Activated naive CD8-positive, alpha-beta T cell (primary cell): ENCODE results near the gene MLN.

Experiments used
- H3K27ac Mint-ChIP-seq: one replicate; pipeline ENCODE4 v1.8.0; 2021; ENCODE audit warnings: mixed read lengths
- H3K27me3 Mint-ChIP-seq: one replicate; pipeline ENCODE4 v1.8.0; 2021; ENCODE audit warnings: mixed read lengths
- H3K36me3 Mint-ChIP-seq: one replicate; pipeline ENCODE4 v1.8.0; 2021; ENCODE audit warnings: mixed read lengths
- H3K4me1 Mint-ChIP-seq: one replicate; pipeline ENCODE4 v1.8.0; 2021; ENCODE audit warnings: low read depth, mixed read lengths
- H3K4me3 Mint-ChIP-seq: one replicate; pipeline ENCODE4 v1.8.0; 2021; ENCODE audit warnings: mild to moderate bottlenecking, mixed read lengths
- H3K9me3 Mint-ChIP-seq: one replicate; pipeline ENCODE4 v1.8.0; 2021; ENCODE audit warnings: low read depth, mixed read lengths

The MLN gene

GRCh38 chr6:33813246-33813904 lies 9.6 kb upstream of the MLN start:
- no peak overlapping the region for H3K4me3 Mint-ChIP-seq
- no peaks in the 10 kb centered on the region for H3K9me3 Mint-ChIP-seq
- H3K4me1 Mint-ChIP-seq: peaks cover 6% of the 10 kb centered on the region
- H3K27ac Mint-ChIP-seq: no peak overlapping the region
- H3K36me3 Mint-ChIP-seq: no peaks in the 10 kb centered on the region
- H3K27me3 Mint-ChIP-seq: peaks cover 30% of the 10 kb centered on the region

GRCh38 chr6:33812669-33813068 lies 8.9 kb upstream of the MLN start:
- Mint-ChIP-seq H3K27me3 (peaks cover 31% of the 10 kb centered on the region), H3K4me3 (no peak overlapping the region), H3K27ac (no peak overlapping the region), H3K36me3 (no peaks in the 10 kb centered on the region), H3K4me1 (peaks cover 13% of the 10 kb centered on the region), H3K9me3 (no peaks in the 10 kb centered on the region)

- Mint-ChIP-seq H3K27me3 (peaks cover 27% of the 10 kb centered on the region), H3K4me1 (peaks cover 22% of the 10 kb centered on the region), H3K36me3 (no peaks in the 10 kb centered on the region), H3K4me3 (no peak overlapping the region), H3K27ac (no peak overlapping the region), H3K9me3 (no peaks in the 10 kb centered on the region)
Observed at GRCh38 chr6:33809594-33809993, 5.8 kb upstream of the MLN start.

- Mint-ChIP-seq H3K27ac (no peak overlapping the region), H3K27me3 (peaks cover 29% of the 10 kb centered on the region), H3K9me3 (no peaks in the 10 kb centered on the region), H3K36me3 (no peaks in the 10 kb centered on the region), H3K4me3 (no peak overlapping the region), H3K4me1 (peaks cover 22% of the 10 kb centered on the region)
Observed at GRCh38 chr6:33808641-33809180, 4.9 kb upstream of the MLN start.

- no peaks in the 10 kb centered on the region for H3K36me3 Mint-ChIP-seq
- peaks cover 24% of the 10 kb centered on the region for H3K27me3 Mint-ChIP-seq
- no peaks in the 10 kb centered on the region for H3K9me3 Mint-ChIP-seq
- no peak overlapping the region for H3K27ac Mint-ChIP-seq
- H3K4me3 Mint-ChIP-seq: no peak overlapping the region
- H3K4me1 Mint-ChIP-seq: peaks cover 21% of the 10 kb centered on the region
Observed at GRCh38 chr6:33807606-33808005, 3.8 kb upstream of the MLN start.

GRCh38 chr6:33806841-33807240 lies 3.0 kb upstream of the MLN start:
- H3K36me3 Mint-ChIP-seq: no peaks in the 10 kb centered on the region
- H3K27ac Mint-ChIP-seq: no peak overlapping the region
- H3K27me3 Mint-ChIP-seq: peaks cover 20% of the 10 kb centered on the region
- H3K9me3 Mint-ChIP-seq: no peaks in the 10 kb centered on the region
- no peak overlapping the region for H3K4me3 Mint-ChIP-seq
- peaks cover 21% of the 10 kb centered on the region for H3K4me1 Mint-ChIP-seq

GRCh38 chr6:33802186-33802958 lies 1.4 kb downstream of the MLN start:
- H3K36me3 Mint-ChIP-seq: no peaks in the 10 kb centered on the region
- H3K4me1 Mint-ChIP-seq: peaks cover 7% of the 10 kb centered on the region
- peaks cover 11% of the 10 kb centered on the region for H3K27me3 Mint-ChIP-seq
- no peak overlapping the region for H3K4me3 Mint-ChIP-seq
- H3K27ac Mint-ChIP-seq: no peak overlapping the region
- no peaks in the 10 kb centered on the region for H3K9me3 Mint-ChIP-seq

- Mint-ChIP-seq H3K4me3 (no peak overlapping the region), H3K27me3 (peaks cover 11% of the 10 kb centered on the region), H3K9me3 (no peaks in the 10 kb centered on the region), H3K4me1 (no peaks in the 10 kb centered on the region), H3K36me3 (no peaks in the 10 kb centered on the region), H3K27ac (no peak overlapping the region)
Observed at GRCh38 chr6:33801611-33802010, 2.2 kb downstream of the MLN start.

- no peaks in the 10 kb centered on the region for H3K9me3 Mint-ChIP-seq
Observed at GRCh38 chr6:33800248-33800969, 3.4 kb downstream of the MLN start.

GRCh38 chr6:33799454-33800113 lies 4.2 kb downstream of the MLN start:
- Mint-ChIP-seq H3K9me3 (no peaks in the 10 kb centered on the region), H3K4me3 (no peak overlapping the region), H3K27me3 (peaks cover 11% of the 10 kb centered on the region), H3K27ac (no peak overlapping the region), H3K36me3 (no peaks in the 10 kb centered on the region), H3K4me1 (no peaks in the 10 kb centered on the region)

More at GRCh38 chr6:33800248-33800969, 3.4 kb downstream of the MLN start:
- H3K4me3 Mint-ChIP-seq: no peak overlapping the region
- H3K4me1 Mint-ChIP-seq: no peaks in the 10 kb centered on the region
- H3K27me3 Mint-ChIP-seq: peaks cover 11% of the 10 kb centered on the region
- no peaks in the 10 kb centered on the region for H3K36me3 Mint-ChIP-seq
- H3K27ac Mint-ChIP-seq: no peak overlapping the region

- Mint-ChIP-seq H3K9me3 (no peaks in the 10 kb centered on the region), H3K27ac (no peak overlapping the region), H3K36me3 (no peaks in the 10 kb centered on the region), H3K27me3 (peaks cover 8% of the 10 kb centered on the region), H3K4me1 (no peaks in the 10 kb centered on the region), H3K4me3 (no peak overlapping the region)
Observed at GRCh38 chr6:33798343-33798848, 5.4 kb downstream of the MLN start.

- Mint-ChIP-seq H3K4me1 (no peaks in the 10 kb centered on the region), H3K4me3 (no peak overlapping the region), H3K36me3 (no peaks in the 10 kb centered on the region), H3K27ac (no peak overlapping the region), H3K27me3 (peaks cover 8% of the 10 kb centered on the region), H3K9me3 (no peaks in the 10 kb centered on the region)
Observed at GRCh38 chr6:33797626-33798342, 6.0 kb downstream of the MLN start.

GRCh38 chr6:33794910-33795623 lies 8.7 kb downstream of the MLN start:
- no peaks in the 10 kb centered on the region for H3K9me3 Mint-ChIP-seq
- H3K4me3 Mint-ChIP-seq: no peak overlapping the region
- no peak overlapping the region for H3K27ac Mint-ChIP-seq
- peaks cover 5% of the 10 kb centered on the region for H3K27me3 Mint-ChIP-seq
- peaks cover 2% of the 10 kb centered on the region for H3K4me1 Mint-ChIP-seq
- H3K36me3 Mint-ChIP-seq: no peaks in the 10 kb centered on the region
